HUES64 (cell line): Measurements from ENCODE around the gene SMIM34.
"Not testable (repeated sequence)": the region's sequence is repeated elsewhere in the genome, so short reads cannot be mapped to it uniquely, and the experiment has no call there.

Source experiments
- H3K27ac ChIP-seq: 2 replicates; pipeline ENCODE4 v1.7.0; 2013; ENCODE audit warnings: low read depth, low read length, inconsistent platforms
- H3K27me3 ChIP-seq: 2 replicates; pipeline ENCODE4 v1.6.1; 2013; ENCODE audit warnings: mild to moderate bottlenecking, low read length; ENCODE audit not compliant: insufficient read depth
- H3K36me3 ChIP-seq: 2 replicates; pipeline ENCODE4 v1.6.1; 2013; ENCODE audit warnings: mild to moderate bottlenecking, low read length; ENCODE audit not compliant: insufficient read depth
- H3K4me1 ChIP-seq: 2 replicates; pipeline ENCODE4 v1.6.1; 2013; ENCODE audit warnings: mild to moderate bottlenecking, low read length, moderate library complexity; ENCODE audit not compliant: insufficient read depth
- H3K4me3 ChIP-seq: 2 replicates; pipeline ENCODE4 v1.5.1; 2013; ENCODE audit warnings: mild to moderate bottlenecking, low read length, moderate library complexity
- H3K9ac ChIP-seq: 2 replicates; pipeline ENCODE4 v1.6.1; 2013; ENCODE audit warnings: mild to moderate bottlenecking, low read depth, low read length
- H3K9me3 ChIP-seq: 2 replicates; pipeline ENCODE4 v1.6.1; 2013; ENCODE audit warnings: low read depth, low read length; ENCODE audit not compliant: insufficient read depth
- WGBS: fragments of 150-250, 120-280 bp; methylation state at CpG from one replicate; pipeline ENCODE4 v1.1.7; 2013; ENCODE audit warnings: missing lambda C conversion rate; 5-methylcytosine and 5-hydroxymethylcytosine counted together

The SMIM34 gene

DNA sequence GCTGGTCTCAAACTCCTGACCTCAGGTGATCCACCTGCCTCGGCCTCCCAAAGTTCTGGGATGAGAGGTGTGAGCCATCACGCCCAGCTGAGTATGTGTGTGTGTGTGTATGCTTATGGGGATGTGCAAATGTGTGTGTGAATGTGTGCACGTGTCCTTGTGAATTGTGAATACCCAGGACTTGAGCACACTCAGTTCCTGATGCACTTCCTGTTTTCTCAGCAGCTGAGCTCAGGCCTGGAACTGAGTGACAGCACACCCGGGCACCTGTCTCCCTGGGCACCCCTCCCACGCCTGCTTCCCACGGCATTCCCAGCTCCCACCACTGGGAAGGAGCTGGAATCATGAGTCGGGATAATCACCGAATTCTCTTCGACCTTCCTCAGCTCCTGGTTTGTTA lies 16.5 kb downstream of the SMIM34 start:
- WGBS, result no CpG with 5 or more reads among the region's 9 CpGs
- not testable (repeated sequence) for H3K36me3 ChIP-seq, H3K9ac ChIP-seq, H3K9me3 ChIP-seq, H3K27ac ChIP-seq, H3K4me3 ChIP-seq, H3K4me1 ChIP-seq, H3K27me3 ChIP-seq

DNA sequence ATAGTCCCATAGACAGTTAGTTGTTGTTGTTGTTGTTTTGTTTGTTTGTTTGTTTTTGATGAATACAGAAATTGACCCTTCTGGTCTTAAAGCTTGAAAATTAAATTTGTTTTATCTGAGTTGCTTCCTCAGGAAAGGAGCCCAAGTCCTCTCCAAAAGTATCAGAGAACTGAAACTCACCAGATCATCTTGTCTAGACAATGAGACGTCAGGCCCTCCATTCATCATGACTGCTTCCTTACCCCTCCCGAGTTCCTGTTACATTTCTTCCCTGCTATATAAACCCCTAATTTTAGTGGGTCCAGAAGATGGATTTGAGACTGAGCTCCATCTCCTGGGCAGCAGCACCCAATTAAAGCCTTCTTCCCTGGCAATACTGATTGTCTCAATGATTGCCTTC lies 17.1 kb downstream of the SMIM34 start:
- not testable (repeated sequence) for H3K9me3 ChIP-seq, H3K4me1 ChIP-seq, H3K36me3 ChIP-seq, H3K27me3 ChIP-seq, H3K4me3 ChIP-seq, H3K27ac ChIP-seq, H3K9ac ChIP-seq
- no CpG with 5 or more reads among the region's 2 CpGs for WGBS

DNA sequence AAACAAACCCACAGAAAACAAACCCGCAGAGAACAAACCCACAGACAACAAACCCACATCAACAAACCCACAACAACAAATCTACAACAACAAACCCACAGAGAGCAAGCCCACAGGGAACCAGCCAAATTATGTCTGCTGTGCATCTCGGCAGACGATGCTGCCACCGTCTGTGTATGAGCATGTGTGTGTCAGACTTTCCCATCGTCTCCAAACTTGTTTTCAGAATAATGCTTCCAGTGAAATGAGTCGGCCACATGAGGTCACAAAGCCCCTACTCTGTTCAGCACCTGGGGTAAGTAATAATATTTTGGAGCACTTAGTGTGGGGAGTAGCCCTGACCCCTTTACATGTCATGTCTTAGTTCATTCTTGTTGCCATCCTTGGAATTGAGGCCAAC lies 17.6 kb downstream of the SMIM34 start:
- not testable (repeated sequence) for H3K9me3 ChIP-seq, H3K27me3 ChIP-seq, H3K4me3 ChIP-seq, H3K27ac ChIP-seq, H3K9ac ChIP-seq, H3K4me1 ChIP-seq, H3K36me3 ChIP-seq
- no CpG with 5 or more reads among the region's 6 CpGs for WGBS

DNA sequence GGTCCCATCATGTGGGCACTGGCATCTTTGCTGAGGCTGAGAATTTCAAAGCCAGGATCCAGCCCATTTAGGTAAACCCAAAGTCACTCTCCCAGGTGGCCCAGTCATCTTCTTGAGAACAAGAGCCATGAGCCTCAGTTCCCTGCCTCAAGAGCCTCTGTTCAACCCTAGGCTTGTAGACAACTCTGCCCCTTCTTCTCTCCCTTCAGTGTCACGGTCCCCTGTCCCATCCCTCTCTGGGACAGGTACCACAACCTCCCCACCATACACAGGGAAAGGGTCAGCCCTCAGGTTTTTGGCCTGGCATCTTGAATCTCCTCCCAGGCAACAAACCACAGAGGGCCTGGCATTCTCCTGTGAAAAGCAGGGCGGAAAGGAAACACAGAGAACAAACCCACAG lies 18.1 kb downstream of the SMIM34 start:
- not testable (repeated sequence) for H3K36me3 ChIP-seq, H3K27ac ChIP-seq, H3K27me3 ChIP-seq, H3K4me3 ChIP-seq, H3K9me3 ChIP-seq, H3K4me1 ChIP-seq, H3K9ac ChIP-seq
- no CpG with 5 or more reads among the region's 2 CpGs for WGBS

DNA sequence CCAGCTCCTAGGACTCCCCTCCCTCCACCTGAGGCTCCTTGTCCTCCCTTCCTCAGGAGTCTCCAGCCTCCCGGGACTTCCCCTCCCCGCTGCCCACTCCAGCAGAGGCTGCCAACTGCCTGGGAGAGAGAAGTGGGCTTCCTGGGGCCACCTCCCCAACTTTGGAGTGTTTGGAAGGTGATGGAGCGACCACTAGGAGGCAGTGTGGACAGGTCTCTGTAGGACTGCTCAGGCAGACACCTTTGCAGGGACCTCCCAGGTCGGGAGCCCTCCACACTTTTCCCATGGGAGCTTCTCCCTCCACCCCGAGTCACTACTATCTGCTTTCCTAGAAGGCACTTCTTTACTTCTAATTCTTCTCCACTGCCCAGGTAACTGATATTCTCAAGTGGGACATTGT lies 19.0 kb downstream of the SMIM34 start:
- H3K27me3 ChIP-seq, H3K9ac ChIP-seq, H3K27ac ChIP-seq, H3K36me3 ChIP-seq, H3K4me3 ChIP-seq, H3K4me1 ChIP-seq, H3K9me3 ChIP-seq: not testable (repeated sequence)
- no CpG with 5 or more reads among the region's 5 CpGs for WGBS

DNA sequence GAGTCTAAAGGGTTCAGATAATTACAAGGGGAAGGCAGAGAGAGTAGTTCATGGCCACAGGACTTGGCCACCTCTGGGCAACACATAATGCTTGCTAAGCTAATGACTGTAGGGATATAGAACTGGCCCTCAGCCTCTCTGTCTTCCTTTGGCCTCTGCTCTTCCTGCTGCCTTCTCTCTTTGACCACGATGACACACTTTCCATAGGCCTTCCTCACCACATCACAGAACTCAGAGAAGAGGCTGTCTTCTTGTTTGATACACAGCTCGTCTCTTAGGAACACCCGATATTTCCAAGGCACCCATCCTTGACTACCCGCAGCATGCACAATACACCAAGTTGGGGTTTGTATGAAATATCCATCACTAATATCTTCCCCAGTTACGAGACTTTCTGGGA lies 23.2 kb downstream of the SMIM34 start:
- not testable (repeated sequence) for H3K4me3 ChIP-seq, H3K36me3 ChIP-seq, H3K4me1 ChIP-seq, H3K9me3 ChIP-seq, H3K27ac ChIP-seq, H3K9ac ChIP-seq, H3K27me3 ChIP-seq
- WGBS, result no CpG with 5 or more reads among the region's 5 CpGs

DNA sequence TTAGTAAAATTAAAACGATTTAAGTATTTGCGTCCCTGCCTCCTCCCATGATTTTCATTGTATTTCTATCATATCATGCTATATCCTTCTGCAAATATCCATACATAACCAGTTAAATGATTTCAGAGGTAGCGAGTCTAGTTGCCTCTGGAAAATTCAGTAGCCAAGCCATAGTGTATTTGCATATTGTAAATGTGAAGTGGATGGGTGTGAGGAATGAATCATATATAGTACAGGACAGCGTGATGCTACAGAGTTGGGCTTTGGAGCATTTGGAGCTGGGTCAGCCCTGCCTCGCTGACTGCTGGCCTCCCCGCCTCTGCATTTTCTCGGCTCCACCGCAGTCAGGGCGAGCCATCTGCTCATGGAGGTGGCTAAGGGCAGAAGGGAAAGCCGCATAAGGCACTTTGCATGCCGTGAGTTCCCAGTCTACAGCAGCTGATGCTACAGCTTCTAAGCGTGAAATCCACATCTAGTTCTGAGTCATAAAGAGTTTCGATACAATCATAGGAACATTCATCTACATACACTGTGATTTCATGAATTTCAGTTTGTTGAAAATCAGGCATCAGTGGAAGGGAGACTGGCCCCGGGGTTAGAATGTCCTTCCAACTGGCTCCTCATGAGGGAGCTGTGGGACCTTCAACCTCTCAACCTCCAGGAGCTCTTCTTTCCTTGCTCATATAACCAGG lies 39.9 kb downstream of the SMIM34 start:
- not testable (repeated sequence) for H3K9me3 ChIP-seq, H3K27me3 ChIP-seq, H3K9ac ChIP-seq, H3K36me3 ChIP-seq, H3K4me1 ChIP-seq, H3K27ac ChIP-seq, H3K4me3 ChIP-seq
- no CpG with 5 or more reads among the region's 14 CpGs for WGBS

DNA sequence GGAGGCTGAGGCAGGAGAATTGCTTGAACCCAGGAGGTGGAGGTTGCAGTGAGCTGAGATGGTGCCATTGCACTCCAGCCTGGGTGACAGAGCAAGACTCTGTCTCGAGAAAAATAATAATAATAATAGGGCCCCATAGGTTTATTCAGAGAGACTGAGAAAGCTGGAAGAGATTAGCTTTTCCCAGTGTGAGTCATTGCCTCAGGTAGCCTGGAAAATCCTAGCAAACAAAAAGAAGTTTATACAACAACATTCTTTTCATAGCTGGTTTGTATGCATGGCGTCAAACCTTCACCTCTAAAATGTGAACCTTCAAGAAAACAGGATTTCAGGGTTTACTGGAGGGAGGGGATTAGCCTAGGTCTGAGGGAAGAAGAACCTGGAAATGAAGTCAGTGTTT lies 40.6 kb downstream of the SMIM34 start:
- no CpG with 5 or more reads among the region's 2 CpGs for WGBS
- not testable (repeated sequence) for H3K9me3 ChIP-seq, H3K27me3 ChIP-seq, H3K27ac ChIP-seq, H3K4me3 ChIP-seq, H3K9ac ChIP-seq, H3K36me3 ChIP-seq, H3K4me1 ChIP-seq

DNA sequence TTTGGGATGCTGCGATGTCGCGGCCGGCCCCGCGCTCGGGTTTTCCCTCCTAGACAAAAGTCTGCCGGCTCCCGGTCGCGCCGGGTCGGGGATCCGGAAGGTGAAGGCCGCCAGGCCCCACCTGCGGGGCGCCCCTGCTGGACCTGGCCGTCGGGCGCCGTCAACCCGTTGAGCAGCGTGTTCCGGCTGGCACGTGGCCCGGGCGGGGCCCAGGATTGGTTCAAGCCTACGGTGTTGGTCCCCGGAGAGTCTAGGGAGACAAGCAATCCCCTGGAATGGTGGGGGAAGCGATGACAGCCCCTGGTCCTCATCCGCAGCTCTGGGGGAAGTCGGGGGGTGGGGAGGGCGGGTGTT lies 48.2 kb downstream of the SMIM34 start:
- H3K27me3 ChIP-seq, H3K4me3 ChIP-seq, H3K4me1 ChIP-seq, H3K27ac ChIP-seq, H3K9me3 ChIP-seq, H3K36me3 ChIP-seq, H3K9ac ChIP-seq: not testable (repeated sequence)
- no CpG with 5 or more reads among the region's 33 CpGs for WGBS

DNA sequence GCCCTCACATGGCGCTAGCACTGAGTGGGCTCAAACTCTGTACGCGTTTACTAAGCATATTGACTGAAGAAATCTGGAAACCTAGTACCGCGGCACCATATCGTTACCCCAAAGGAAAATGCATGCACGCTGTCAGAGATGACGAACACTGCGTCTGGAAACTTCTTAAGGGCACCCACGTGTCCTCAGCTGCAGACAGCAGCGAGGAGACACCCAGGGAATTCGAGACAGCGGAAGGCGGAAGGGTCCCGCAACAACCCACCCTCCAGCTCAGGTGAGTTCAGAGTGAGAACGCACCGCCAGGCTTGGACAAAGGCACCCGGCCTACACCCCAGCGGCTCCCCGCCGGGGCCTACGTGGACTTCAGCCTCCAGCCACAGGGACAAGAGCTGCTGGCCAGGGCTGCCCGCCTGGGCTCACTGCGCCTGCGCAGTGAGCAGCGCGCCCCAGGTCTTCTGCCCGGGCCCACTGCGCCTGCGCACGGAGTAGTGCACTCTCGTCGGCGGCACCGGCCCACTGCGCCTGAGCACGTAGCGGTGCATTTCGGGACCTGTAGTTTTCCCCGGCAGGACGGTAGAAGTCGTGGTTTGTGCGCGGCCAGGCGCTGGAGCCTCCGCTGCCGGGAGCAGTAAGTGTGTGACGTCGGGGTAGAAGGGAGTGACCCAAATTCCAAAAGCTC lies 48.7 kb downstream of the SMIM34 start, which contains the start of gene SMIM11:
SMIM11 (plus strand) TSS at position 568 of the 679 bp plus-strand sequence. CDS start 3,998 bp downstream, outside the sequence.
- H3K9ac ChIP-seq, H3K4me3 ChIP-seq, H3K4me1 ChIP-seq, H3K36me3 ChIP-seq, H3K9me3 ChIP-seq, H3K27ac ChIP-seq, H3K27me3 ChIP-seq: not testable (repeated sequence)
- no CpG with 5 or more reads among the region's 49 CpGs for WGBS

DNA sequence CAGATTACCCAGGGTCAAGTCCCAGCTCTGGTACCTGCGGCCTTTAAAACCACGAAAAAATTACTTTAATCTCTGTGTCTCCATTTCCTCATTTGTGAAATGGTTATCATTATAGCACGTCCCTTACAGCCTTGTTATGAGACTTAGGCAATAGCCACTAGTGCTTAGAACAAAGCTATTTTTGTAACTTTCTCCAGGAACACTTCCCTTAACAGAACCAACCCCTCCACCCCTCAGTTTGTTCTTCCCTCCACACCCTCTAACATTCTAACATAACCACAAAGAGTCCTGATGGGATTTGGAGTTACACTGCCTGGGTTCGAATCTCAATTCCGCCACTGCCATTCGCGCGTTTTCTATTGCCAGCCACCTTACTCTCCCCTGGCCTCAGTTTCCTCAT lies 49.3 kb downstream of the SMIM34 start:
- H3K4me1 ChIP-seq, H3K9ac ChIP-seq, H3K27me3 ChIP-seq, H3K4me3 ChIP-seq, H3K9me3 ChIP-seq, H3K36me3 ChIP-seq, H3K27ac ChIP-seq: not testable (repeated sequence)
- no CpG with 5 or more reads among the region's 8 CpGs for WGBS

DNA sequence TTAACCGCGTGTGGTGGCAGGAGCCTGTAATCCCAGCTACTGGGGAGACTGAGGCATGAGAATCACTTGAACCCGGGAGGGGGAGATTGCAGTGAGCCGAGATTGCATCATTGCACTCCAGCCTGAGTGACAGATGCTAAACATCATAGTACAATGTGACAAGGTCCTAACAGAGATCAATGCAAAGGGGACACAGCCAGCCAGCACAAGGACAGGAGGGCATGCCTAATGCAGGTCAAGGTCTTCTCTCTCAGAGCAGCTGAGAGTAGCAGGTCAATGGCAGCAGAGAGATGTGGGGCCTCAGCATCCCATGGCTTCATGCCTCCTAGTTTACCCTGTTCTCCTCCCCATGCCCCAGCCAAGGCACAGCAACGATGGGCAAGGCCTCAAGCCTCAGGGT lies 51.4 kb downstream of the SMIM34 start:
- H3K36me3 ChIP-seq, result no peaks in the 10 kb centered on the region
- peaks cover 11% of the 10 kb centered on the region for H3K4me1 ChIP-seq
- H3K27me3 ChIP-seq, result no peaks in the 10 kb centered on the region
- H3K4me3 ChIP-seq, result no peak overlapping the region
- no peak overlapping the region for H3K27ac ChIP-seq
- WGBS, result 79% methylated on average over 5 of the region's 5 CpGs
- H3K9me3 ChIP-seq, result no peaks in the 10 kb centered on the region
- H3K9ac ChIP-seq, result no peak overlapping the region
